ENCODE data around the gene THSD7A. TPM values are rescaled to one million over a fixed set of nuclear protein-coding genes. Genes with fewer than 3 reads are reported as not detected.

Gene THSD7A
- total and polyA plus RNA-seq, 10 of the 15 experiments (the other 5 are each of a cell fraction or from before 2014, with no cell fraction given) = 0.03 to 0.09 (median 0.03) TPM; not detected in 7

DNA sequence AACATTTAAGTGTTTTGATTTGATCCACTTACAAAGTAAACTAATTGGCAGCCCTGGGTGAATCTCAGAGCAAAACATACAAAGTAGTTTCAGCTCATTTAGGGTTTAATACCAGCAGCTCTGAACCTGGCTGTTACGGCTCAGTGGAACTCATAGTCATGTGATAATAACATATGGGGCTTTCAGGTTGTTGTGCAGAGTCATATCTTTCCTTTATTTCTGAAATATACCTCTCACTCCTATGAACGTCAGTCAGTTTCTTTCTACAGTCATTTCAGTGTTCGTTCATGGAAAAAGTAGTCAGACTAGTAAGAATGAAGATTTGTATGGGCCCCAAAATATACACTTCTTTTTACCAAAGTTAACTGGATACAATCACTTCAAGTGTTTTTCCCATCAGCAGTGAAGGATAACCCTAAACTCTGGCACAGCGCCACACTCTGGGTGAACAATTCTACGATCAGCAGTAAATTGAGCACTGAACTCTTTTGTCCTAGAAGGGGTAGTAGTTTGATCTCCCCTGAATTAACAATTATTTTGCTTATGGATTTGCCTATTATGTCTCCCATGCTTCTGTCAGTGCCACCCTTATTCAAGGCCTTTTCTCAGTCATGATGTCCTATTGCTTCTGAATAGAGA is 218.6 kb downstream of the THSD7A start (continued):
- TF ChIP-seq, protein P1, sequence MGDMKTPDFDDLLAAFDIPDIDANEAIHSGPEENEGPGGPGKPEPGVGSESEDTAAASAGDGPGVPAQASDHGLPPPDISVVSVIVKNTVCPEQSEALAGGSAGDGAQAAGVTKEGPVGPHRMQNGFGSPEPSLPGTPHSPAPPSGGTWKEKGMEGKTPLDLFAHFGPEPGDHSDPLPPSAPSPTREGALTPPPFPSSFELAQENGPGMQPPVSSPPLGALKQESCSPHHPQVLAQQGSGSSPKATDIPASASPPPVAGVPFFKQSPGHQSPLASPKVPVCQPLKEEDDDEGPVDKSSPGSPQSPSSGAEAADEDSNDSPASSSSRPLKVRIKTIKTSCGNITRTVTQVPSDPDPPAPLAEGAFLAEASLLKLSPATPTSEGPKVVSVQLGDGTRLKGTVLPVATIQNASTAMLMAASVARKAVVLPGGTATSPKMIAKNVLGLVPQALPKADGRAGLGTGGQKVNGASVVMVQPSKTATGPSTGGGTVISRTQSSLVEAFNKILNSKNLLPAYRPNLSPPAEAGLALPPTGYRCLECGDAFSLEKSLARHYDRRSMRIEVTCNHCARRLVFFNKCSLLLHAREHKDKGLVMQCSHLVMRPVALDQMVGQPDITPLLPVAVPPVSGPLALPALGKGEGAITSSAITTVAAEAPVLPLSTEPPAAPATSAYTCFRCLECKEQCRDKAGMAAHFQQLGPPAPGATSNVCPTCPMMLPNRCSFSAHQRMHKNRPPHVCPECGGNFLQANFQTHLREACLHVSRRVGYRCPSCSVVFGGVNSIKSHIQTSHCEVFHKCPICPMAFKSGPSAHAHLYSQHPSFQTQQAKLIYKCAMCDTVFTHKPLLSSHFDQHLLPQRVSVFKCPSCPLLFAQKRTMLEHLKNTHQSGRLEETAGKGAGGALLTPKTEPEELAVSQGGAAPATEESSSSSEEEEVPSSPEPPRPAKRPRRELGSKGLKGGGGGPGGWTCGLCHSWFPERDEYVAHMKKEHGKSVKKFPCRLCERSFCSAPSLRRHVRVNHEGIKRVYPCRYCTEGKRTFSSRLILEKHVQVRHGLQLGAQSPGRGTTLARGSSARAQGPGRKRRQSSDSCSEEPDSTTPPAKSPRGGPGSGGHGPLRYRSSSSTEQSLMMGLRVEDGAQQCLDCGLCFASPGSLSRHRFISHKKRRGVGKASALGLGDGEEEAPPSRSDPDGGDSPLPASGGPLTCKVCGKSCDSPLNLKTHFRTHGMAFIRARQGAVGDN (IDR thresholded peaks at IDR 0.05) = no peak
- TF ChIP-seq, protein P2, sequence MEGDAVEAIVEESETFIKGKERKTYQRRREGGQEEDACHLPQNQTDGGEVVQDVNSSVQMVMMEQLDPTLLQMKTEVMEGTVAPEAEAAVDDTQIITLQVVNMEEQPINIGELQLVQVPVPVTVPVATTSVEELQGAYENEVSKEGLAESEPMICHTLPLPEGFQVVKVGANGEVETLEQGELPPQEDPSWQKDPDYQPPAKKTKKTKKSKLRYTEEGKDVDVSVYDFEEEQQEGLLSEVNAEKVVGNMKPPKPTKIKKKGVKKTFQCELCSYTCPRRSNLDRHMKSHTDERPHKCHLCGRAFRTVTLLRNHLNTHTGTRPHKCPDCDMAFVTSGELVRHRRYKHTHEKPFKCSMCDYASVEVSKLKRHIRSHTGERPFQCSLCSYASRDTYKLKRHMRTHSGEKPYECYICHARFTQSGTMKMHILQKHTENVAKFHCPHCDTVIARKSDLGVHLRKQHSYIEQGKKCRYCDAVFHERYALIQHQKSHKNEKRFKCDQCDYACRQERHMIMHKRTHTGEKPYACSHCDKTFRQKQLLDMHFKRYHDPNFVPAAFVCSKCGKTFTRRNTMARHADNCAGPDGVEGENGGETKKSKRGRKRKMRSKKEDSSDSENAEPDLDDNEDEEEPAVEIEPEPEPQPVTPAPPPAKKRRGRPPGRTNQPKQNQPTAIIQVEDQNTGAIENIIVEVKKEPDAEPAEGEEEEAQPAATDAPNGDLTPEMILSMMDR (IDR thresholded peaks at IDR 0.05 in 2 of 3, conservative IDR thresholded peaks at IDR 0.05 in 1 of 3; ENCODE audit: control insufficient read depth in 2 of 3, extremely low read depth in 1 of 3, insufficient read depth in 1 of 3, low read depth in 3 of 3, low read length in 3 of 3) = no peak
- peak; percentile 38; the same call in 1 of the 2 replicates for TF ChIP-seq IKZF1 (conservative IDR thresholded peaks at IDR 0.05)
- TF ChIP-seq, protein P3, sequence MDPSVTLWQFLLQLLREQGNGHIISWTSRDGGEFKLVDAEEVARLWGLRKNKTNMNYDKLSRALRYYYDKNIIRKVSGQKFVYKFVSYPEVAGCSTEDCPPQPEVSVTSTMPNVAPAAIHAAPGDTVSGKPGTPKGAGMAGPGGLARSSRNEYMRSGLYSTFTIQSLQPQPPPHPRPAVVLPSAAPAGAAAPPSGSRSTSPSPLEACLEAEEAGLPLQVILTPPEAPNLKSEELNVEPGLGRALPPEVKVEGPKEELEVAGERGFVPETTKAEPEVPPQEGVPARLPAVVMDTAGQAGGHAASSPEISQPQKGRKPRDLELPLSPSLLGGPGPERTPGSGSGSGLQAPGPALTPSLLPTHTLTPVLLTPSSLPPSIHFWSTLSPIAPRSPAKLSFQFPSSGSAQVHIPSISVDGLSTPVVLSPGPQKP (IDR thresholded peaks at IDR 0.05; ENCODE audit: low read depth, low read length) = no peak
- peak; percentile 97; the same call in 1 of the 2 replicates for TF ChIP-seq ASH2L (IDR thresholded peaks at IDR 0.05; ENCODE audit: borderline replicate concordance, low read depth)
- no peak for TF ChIP-seq YY1 (IDR thresholded peaks at IDR 0.05; ENCODE audit: low read depth, low read length)
- TF ChIP-seq, protein P4, sequence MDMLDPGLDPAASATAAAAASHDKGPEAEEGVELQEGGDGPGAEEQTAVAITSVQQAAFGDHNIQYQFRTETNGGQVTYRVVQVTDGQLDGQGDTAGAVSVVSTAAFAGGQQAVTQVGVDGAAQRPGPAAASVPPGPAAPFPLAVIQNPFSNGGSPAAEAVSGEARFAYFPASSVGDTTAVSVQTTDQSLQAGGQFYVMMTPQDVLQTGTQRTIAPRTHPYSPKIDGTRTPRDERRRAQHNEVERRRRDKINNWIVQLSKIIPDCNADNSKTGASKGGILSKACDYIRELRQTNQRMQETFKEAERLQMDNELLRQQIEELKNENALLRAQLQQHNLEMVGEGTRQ (IDR thresholded peaks at IDR 0.05; ENCODE audit: borderline replicate concordance, low read depth, low read length) = no peak; the same call in 1 of the 2 replicates
- TF ChIP-seq, protein P5, sequence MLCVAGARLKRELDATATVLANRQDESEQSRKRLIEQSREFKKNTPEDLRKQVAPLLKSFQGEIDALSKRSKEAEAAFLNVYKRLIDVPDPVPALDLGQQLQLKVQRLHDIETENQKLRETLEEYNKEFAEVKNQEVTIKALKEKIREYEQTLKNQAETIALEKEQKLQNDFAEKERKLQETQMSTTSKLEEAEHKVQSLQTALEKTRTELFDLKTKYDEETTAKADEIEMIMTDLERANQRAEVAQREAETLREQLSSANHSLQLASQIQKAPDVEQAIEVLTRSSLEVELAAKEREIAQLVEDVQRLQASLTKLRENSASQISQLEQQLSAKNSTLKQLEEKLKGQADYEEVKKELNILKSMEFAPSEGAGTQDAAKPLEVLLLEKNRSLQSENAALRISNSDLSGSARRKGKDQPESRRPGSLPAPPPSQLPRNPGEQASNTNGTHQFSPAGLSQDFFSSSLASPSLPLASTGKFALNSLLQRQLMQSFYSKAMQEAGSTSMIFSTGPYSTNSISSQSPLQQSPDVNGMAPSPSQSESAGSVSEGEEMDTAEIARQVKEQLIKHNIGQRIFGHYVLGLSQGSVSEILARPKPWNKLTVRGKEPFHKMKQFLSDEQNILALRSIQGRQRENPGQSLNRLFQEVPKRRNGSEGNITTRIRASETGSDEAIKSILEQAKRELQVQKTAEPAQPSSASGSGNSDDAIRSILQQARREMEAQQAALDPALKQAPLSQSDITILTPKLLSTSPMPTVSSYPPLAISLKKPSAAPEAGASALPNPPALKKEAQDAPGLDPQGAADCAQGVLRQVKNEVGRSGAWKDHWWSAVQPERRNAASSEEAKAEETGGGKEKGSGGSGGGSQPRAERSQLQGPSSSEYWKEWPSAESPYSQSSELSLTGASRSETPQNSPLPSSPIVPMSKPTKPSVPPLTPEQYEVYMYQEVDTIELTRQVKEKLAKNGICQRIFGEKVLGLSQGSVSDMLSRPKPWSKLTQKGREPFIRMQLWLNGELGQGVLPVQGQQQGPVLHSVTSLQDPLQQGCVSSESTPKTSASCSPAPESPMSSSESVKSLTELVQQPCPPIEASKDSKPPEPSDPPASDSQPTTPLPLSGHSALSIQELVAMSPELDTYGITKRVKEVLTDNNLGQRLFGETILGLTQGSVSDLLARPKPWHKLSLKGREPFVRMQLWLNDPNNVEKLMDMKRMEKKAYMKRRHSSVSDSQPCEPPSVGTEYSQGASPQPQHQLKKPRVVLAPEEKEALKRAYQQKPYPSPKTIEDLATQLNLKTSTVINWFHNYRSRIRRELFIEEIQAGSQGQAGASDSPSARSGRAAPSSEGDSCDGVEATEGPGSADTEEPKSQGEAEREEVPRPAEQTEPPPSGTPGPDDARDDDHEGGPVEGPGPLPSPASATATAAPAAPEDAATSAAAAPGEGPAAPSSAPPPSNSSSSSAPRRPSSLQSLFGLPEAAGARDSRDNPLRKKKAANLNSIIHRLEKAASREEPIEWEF (IDR thresholded peaks at IDR 0.05; ENCODE audit: insufficient replicate concordance, low read depth, low read length) = no peak
- TF ChIP-seq SREBF1 (IDR thresholded peaks at IDR 0.05; ENCODE audit: low read length) = no peak
- TF ChIP-seq MXI1 (IDR thresholded peaks at IDR 0.05; ENCODE audit: low read depth, low read length) = no peak
- TF ChIP-seq, protein P6, sequence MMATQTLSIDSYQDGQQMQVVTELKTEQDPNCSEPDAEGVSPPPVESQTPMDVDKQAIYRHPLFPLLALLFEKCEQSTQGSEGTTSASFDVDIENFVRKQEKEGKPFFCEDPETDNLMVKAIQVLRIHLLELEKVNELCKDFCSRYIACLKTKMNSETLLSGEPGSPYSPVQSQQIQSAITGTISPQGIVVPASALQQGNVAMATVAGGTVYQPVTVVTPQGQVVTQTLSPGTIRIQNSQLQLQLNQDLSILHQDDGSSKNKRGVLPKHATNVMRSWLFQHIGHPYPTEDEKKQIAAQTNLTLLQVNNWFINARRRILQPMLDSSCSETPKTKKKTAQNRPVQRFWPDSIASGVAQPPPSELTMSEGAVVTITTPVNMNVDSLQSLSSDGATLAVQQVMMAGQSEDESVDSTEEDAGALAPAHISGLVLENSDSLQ (IDR thresholded peaks at IDR 0.05) = peak; percentile 44; the same call in 1 of the 2 replicates
